ENCODE data around the gene CNMD. TPM values are rescaled to one million over a fixed set of nuclear protein-coding genes. Genes with fewer than 3 reads are reported as not detected.

Gene CNMD
- total RNA-seq, 2 experiments from 2014 or later, result not detected

DNA sequence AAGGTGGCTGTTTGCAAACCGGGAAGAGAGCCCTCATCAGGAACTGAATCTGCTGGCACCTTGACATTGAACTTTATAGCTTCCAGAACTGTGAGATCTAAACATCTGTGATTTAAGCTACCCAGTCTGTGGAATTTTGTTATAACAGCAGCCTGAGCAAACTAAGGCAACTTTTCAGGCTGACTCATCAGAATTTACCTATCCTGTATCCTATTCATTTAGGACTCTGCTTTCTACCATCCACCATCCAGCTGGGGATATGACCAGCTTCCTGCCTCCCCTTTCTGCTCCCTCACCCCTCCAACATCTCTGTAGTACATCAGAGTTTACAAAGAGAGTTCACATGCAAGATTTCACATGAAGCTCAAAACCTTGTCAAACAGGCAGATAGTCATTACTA is 11.1 kb upstream of the CNMD start:
- no peak overlapping the region for H2AFZ ChIP-seq (ENCODE audit: low read length)
- TF ChIP-seq, protein P1, sequence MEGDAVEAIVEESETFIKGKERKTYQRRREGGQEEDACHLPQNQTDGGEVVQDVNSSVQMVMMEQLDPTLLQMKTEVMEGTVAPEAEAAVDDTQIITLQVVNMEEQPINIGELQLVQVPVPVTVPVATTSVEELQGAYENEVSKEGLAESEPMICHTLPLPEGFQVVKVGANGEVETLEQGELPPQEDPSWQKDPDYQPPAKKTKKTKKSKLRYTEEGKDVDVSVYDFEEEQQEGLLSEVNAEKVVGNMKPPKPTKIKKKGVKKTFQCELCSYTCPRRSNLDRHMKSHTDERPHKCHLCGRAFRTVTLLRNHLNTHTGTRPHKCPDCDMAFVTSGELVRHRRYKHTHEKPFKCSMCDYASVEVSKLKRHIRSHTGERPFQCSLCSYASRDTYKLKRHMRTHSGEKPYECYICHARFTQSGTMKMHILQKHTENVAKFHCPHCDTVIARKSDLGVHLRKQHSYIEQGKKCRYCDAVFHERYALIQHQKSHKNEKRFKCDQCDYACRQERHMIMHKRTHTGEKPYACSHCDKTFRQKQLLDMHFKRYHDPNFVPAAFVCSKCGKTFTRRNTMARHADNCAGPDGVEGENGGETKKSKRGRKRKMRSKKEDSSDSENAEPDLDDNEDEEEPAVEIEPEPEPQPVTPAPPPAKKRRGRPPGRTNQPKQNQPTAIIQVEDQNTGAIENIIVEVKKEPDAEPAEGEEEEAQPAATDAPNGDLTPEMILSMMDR (conservative IDR thresholded peaks at IDR 0.05; ENCODE audit: low read length), result no peak
- TF ChIP-seq EZH2phosphoT487 (IDR thresholded peaks at IDR 0.05; ENCODE audit: borderline replicate concordance, low read depth, low read length), result no peak
- no peaks in the 10 kb centered on the region for H3K9me3 ChIP-seq (ENCODE audit: low read length)
- DNase-seq (ENCODE audit: low spot score), result no peak
- H4K20me1 ChIP-seq (ENCODE audit: insufficient read depth, low read length), result no peaks in the 10 kb centered on the region
- BruUV-seq (replicated peaks), result no TSS peak
- intact Hi-C loops (cut with micrococcal nuclease; ENCODE audit: unreplicated experiment), result no loop called here
- H3K4me1 ChIP-seq (ENCODE audit: insufficient read depth, low read length, poor library complexity, severe bottlenecking), result no peaks in the 10 kb centered on the region
- no peak overlapping the region for H3K27ac ChIP-seq (ENCODE audit: low read depth, low read length, poor library complexity, severe bottlenecking)
- H3K79me2 ChIP-seq (ENCODE audit: insufficient read depth, low read depth, low read length), result no peaks in the 10 kb centered on the region
- CTCF ChIA-PET (ENCODE audit: unreplicated experiment), result no interaction called here
- no peak overlapping the region for H3K4me2 ChIP-seq (ENCODE audit: low read length)
- H3K36me3 ChIP-seq (ENCODE audit: insufficient read depth, low read length), result no peaks in the 10 kb centered on the region
- POLR2A ChIA-PET, result interaction anchor here (0.8 kb wide), 1 partner anchor 14 kb away, joined by 3 read pairs; no protein-coding TSS in a partner anchor
- no peaks in the 10 kb centered on the region for H3K9me2 ChIP-seq (ENCODE audit: insufficient read depth, low read length)
- H3K4me3 ChIP-seq (ENCODE audit: low read depth, low read length, poor library complexity, severe bottlenecking), result no peak overlapping the region

GRCh38 chr13:52749419-52749818 is 9.8 kb upstream of the CNMD start:
- intact Hi-C loops (cut with micrococcal nuclease; ENCODE audit: unreplicated experiment), result no loop called here
- Histone ChIP-seq H3K9me2 (ENCODE audit: insufficient read depth, low read length) (no peaks in the 10 kb centered on the region), H3K9me3 (ENCODE audit: low read length) (no peaks in the 10 kb centered on the region), H3K4me1 (ENCODE audit: insufficient read depth, low read length, poor library complexity, severe bottlenecking) (no peaks in the 10 kb centered on the region), H2AFZ (ENCODE audit: low read length) (no peak overlapping the region), H3K36me3 (ENCODE audit: insufficient read depth, low read length) (no peaks in the 10 kb centered on the region), H3K79me2 (ENCODE audit: insufficient read depth, low read depth, low read length) (no peaks in the 10 kb centered on the region), H3K27ac (ENCODE audit: low read depth, low read length, poor library complexity, severe bottlenecking) (no peak overlapping the region), H3K4me3 (ENCODE audit: low read depth, low read length, poor library complexity, severe bottlenecking) (no peak overlapping the region), H3K4me2 (ENCODE audit: low read length) (no peak overlapping the region), H4K20me1 (ENCODE audit: insufficient read depth, low read length) (no peaks in the 10 kb centered on the region)
- DNase-seq (ENCODE audit: low spot score), result no peak
- BruUV-seq (replicated peaks), result no TSS peak
- TF ChIP-seq EZH2phosphoT487 (IDR thresholded peaks at IDR 0.05; ENCODE audit: borderline replicate concordance, low read depth, low read length), result no peak
- TF ChIP-seq, protein P1 (conservative IDR thresholded peaks at IDR 0.05; ENCODE audit: low read length), result no peak
- CTCF ChIA-PET (ENCODE audit: unreplicated experiment), result no interaction called here
- POLR2A ChIA-PET, result no interaction called here

DNA sequence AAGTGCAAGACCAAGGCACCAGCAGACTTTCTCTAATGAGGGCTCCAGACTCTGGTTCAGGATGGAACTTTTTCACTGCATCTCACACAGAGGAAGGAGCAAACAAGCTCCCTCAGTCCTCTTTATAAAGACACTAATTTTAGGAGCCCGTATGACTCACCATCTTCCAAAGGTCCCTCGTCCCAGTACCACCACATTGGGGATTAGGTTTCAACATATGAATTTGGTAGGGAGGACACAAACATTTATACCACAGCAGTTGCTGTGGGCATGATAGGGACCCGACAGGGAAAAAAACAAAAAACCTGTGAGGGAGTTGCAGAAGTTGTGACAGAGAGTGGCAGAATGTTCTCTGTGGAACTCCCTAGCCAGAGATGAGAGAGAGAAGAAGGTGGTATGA is 6.5 kb upstream of the CNMD start:
- Histone ChIP-seq H3K36me3 (ENCODE audit: insufficient read depth, low read length) (no peaks in the 10 kb centered on the region), H3K4me1 (ENCODE audit: insufficient read depth, low read length, poor library complexity, severe bottlenecking) (no peaks in the 10 kb centered on the region), H3K79me2 (ENCODE audit: insufficient read depth, low read depth, low read length) (no peaks in the 10 kb centered on the region), H3K9me2 (ENCODE audit: insufficient read depth, low read length) (no peaks in the 10 kb centered on the region), H3K4me3 (ENCODE audit: low read depth, low read length, poor library complexity, severe bottlenecking) (no peak overlapping the region), H3K27ac (ENCODE audit: low read depth, low read length, poor library complexity, severe bottlenecking) (no peak overlapping the region), H4K20me1 (ENCODE audit: insufficient read depth, low read length) (no peaks in the 10 kb centered on the region), H2AFZ (ENCODE audit: low read length) (no peak overlapping the region), H3K9me3 (ENCODE audit: low read length) (no peaks in the 10 kb centered on the region), H3K4me2 (ENCODE audit: low read length) (no peak overlapping the region)
- ChIA-PET POLR2A (interaction anchor here (0.6 to 0.8 kb wide), 3 partner anchors 21 to 863 kb away, joined by 3 to 4 read pairs (median 3); no protein-coding TSS in a partner anchor), CTCF (ENCODE audit: unreplicated experiment) (no interaction called here)
- TF ChIP-seq, protein P1 (conservative IDR thresholded peaks at IDR 0.05; ENCODE audit: low read length), result no peak
- TF ChIP-seq EZH2phosphoT487 (IDR thresholded peaks at IDR 0.05; ENCODE audit: borderline replicate concordance, low read depth, low read length), result no peak
- DNase-seq (ENCODE audit: low spot score), result no peak
- no TSS peak for BruUV-seq (replicated peaks)
- intact Hi-C loops (cut with micrococcal nuclease; ENCODE audit: unreplicated experiment), result no loop called here
